ENCODE results near the gene RASSF8. TPM values are rescaled to one million over a fixed set of nuclear protein-coding genes. Genes with fewer than 3 reads are reported as not detected.

Gene RASSF8
- total RNA-seq, 2 experiments from 2014 or later = not detected

- Histone ChIP-seq H3K4me2 (ENCODE audit: low read length) (no peak overlapping the region), H3K4me1 (ENCODE audit: insufficient read depth, low read length, poor library complexity, severe bottlenecking) (no peaks in the 10 kb centered on the region), H3K4me3 (ENCODE audit: low read depth, low read length, poor library complexity, severe bottlenecking) (no peak overlapping the region), H3K9me3 (ENCODE audit: low read length) (no peaks in the 10 kb centered on the region), H3K79me2 (ENCODE audit: insufficient read depth, low read depth, low read length) (no peaks in the 10 kb centered on the region), H3K36me3 (ENCODE audit: insufficient read depth, low read length) (no peaks in the 10 kb centered on the region), H3K9me2 (ENCODE audit: insufficient read depth, low read length) (no peaks in the 10 kb centered on the region), H4K20me1 (ENCODE audit: insufficient read depth, low read length) (no peaks in the 10 kb centered on the region), H2AFZ (ENCODE audit: low read length) (no peak overlapping the region), H3K27ac (ENCODE audit: low read depth, low read length, poor library complexity, severe bottlenecking) (no peak overlapping the region)
- intact Hi-C loops (cut with micrococcal nuclease; ENCODE audit: unreplicated experiment) = no loop called here
- no TSS peak for BruUV-seq (replicated peaks)
- TF ChIP-seq EZH2phosphoT487 (IDR thresholded peaks at IDR 0.05; ENCODE audit: borderline replicate concordance, low read depth, low read length) = no peak
- TF ChIP-seq CTCF (conservative IDR thresholded peaks at IDR 0.05; ENCODE audit: low read length) = no peak
- CTCF ChIA-PET (ENCODE audit: unreplicated experiment) = no interaction called here
- POLR2A ChIA-PET = no interaction called here
- no peak for DNase-seq (ENCODE audit: low spot score)
Observed at GRCh38 chr12:25929142-25929541, 29.3 kb upstream of the RASSF8 start.

- Histone ChIP-seq H3K4me2 (ENCODE audit: low read length) (no peak overlapping the region), H3K4me1 (ENCODE audit: insufficient read depth, low read length, poor library complexity, severe bottlenecking) (no peaks in the 10 kb centered on the region), H3K9me3 (ENCODE audit: low read length) (no peaks in the 10 kb centered on the region), H3K27ac (ENCODE audit: low read depth, low read length, poor library complexity, severe bottlenecking) (no peak overlapping the region), H3K36me3 (ENCODE audit: insufficient read depth, low read length) (no peaks in the 10 kb centered on the region), H2AFZ (ENCODE audit: low read length) (no peak overlapping the region), H4K20me1 (ENCODE audit: insufficient read depth, low read length) (no peaks in the 10 kb centered on the region), H3K9me2 (ENCODE audit: insufficient read depth, low read length) (no peaks in the 10 kb centered on the region), H3K79me2 (ENCODE audit: insufficient read depth, low read depth, low read length) (no peaks in the 10 kb centered on the region), H3K4me3 (ENCODE audit: low read depth, low read length, poor library complexity, severe bottlenecking) (no peak overlapping the region)
- DNase-seq (ENCODE audit: low spot score) = no peak
- no TSS peak for BruUV-seq (replicated peaks)
- ChIA-PET POLR2A (interaction anchor here (1.0 kb wide), 1 partner anchor 68 kb away, joined by 3 read pairs; no protein-coding TSS in a partner anchor), CTCF (ENCODE audit: unreplicated experiment) (no interaction called here)
- intact Hi-C loops (cut with micrococcal nuclease; ENCODE audit: unreplicated experiment) = no loop called here
- TF ChIP-seq EZH2phosphoT487 (IDR thresholded peaks at IDR 0.05; ENCODE audit: borderline replicate concordance, low read depth, low read length) (no peak), CTCF (conservative IDR thresholded peaks at IDR 0.05; ENCODE audit: low read length) (no peak)
Observed at GRCh38 chr12:25932971-25933370, 25.5 kb upstream of the RASSF8 start.

GRCh38 chr12:25934456-25934855 is 24.0 kb upstream of the RASSF8 start:
- Histone ChIP-seq H3K4me1 (ENCODE audit: insufficient read depth, low read length, poor library complexity, severe bottlenecking) (no peaks in the 10 kb centered on the region), H3K9me3 (ENCODE audit: low read length) (no peaks in the 10 kb centered on the region), H3K4me2 (ENCODE audit: low read length) (no peak overlapping the region), H2AFZ (ENCODE audit: low read length) (no peak overlapping the region), H3K4me3 (ENCODE audit: low read depth, low read length, poor library complexity, severe bottlenecking) (no peak overlapping the region), H3K9me2 (ENCODE audit: insufficient read depth, low read length) (no peaks in the 10 kb centered on the region), H3K27ac (ENCODE audit: low read depth, low read length, poor library complexity, severe bottlenecking) (no peak overlapping the region), H3K36me3 (ENCODE audit: insufficient read depth, low read length) (no peaks in the 10 kb centered on the region), H4K20me1 (ENCODE audit: insufficient read depth, low read length) (no peaks in the 10 kb centered on the region), H3K79me2 (ENCODE audit: insufficient read depth, low read depth, low read length) (no peaks in the 10 kb centered on the region)
- no TSS peak for BruUV-seq (replicated peaks)
- CTCF ChIA-PET (ENCODE audit: unreplicated experiment) = no interaction called here
- POLR2A ChIA-PET = interaction anchor here (0.7 to 0.9 kb wide), 2 partner anchors 12 to 24 kb away, joined by 3 read pairs; no protein-coding TSS in a partner anchor
- DNase-seq (ENCODE audit: low spot score) = no peak
- TF ChIP-seq CTCF (conservative IDR thresholded peaks at IDR 0.05; ENCODE audit: low read length) = no peak
- no peak for TF ChIP-seq EZH2phosphoT487 (IDR thresholded peaks at IDR 0.05; ENCODE audit: borderline replicate concordance, low read depth, low read length)
- intact Hi-C loops (cut with micrococcal nuclease; ENCODE audit: unreplicated experiment) = no loop called here

Data from OCI-LY7 (cell line).